GM19193 (cell line): ENCODE results near the gene BOLA2B.

ENCODE experiments used
- POLR2A ChIP-seq: IDR thresholded peaks from 4 replicates; pipeline ENCODE4 v1.6.1; 2011; ENCODE audit not compliant: insufficient read depth, insufficient read length; ENCODE audit errors: extremely low read depth

Gene BOLA2B

DNA sequence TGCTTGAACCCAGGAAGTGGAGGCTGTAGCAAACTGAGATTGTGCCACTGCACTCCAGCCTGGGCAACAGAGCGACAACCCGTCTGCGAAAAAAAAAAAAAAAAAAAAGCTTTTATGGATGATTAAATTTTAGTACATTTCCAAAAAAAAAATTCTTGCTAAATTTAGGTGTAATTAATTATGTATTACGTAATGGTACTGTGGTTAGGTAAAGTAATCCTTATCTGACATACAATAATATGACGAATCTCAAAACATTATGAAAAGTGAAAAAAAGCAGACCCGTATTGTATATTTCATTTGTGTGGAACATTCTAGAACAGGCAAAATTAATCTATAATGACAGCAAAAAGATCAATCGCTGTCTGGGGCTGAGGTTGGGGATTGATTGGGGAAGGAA is 20.4 kb downstream of the BOLA2B start:
- TF ChIP-seq POLR2A: no peak

DNA sequence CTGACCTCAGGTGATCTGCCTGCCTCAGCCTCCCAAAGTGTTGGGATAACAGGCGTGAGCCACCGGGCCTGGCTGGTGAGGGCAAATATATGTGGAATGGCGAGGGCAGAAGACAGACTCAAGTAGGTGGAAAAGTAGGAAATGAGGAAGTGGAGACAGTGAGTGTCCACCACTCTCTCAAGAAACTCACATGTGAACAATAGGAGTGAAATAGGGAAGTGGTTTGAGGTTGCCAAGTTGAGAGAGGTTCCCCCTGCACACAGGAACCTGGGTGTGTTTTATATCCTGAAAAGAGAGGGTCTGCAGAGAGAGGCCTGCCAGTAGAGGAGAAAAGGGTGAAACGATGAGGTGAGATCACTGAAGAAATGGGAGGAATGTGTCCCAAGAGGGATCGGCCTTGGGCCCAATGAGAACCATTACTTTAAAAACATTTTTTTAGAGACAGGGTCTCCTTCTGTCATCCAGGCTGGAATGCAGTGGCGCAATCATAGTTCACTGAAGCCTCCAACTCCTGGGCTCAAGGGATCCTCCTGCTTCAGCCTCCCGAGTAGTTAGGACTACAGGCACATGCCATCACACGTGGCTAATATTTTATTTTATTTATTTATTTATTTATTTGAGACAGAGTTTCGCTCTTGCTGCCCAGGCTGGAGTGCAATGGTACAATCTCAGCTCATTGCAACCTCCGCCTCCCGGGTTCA is 27.1 kb downstream of the BOLA2B start:
- TF ChIP-seq POLR2A: no peak

DNA sequence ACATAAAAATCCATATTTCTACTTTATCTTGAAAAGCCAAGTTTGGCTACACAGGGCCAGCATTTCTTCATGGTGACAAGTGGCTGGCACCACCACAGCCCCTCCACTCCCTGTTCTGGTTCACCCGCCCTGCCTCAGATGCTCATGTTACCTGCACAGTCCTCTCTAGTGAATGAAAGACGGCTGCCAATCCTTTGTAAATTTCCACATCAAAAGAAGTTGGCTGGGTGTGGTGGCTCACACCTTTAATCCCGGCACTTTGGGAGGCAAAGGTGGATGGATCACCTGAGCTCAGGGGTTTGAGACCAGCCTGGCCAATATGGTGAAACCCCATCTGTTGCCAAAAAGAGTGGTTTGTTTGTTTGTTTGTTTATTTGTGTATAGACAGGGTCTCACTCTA is 29.9 kb downstream of the BOLA2B start:
- TF ChIP-seq POLR2A: no peak

DNA sequence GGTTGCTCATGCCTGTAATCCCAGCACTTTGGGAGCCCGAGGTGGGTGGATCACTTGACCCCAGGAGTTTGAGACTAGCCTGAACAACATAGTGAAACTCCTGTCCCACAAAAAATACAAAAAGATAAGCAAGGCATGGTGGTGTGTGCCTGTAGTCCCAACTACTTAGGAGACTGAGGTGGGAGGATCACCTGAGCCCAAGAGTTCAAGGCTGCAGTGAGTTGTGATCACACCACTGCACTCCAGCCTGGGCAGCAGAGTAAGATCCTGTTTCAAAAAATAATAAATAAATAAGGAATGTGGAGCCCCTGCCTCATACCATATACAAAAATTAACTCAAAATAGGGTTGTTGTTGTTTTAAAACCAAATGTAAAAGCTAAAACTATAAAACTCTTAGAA is 36.3 kb downstream of the BOLA2B start:
- no peak for TF ChIP-seq POLR2A

DNA sequence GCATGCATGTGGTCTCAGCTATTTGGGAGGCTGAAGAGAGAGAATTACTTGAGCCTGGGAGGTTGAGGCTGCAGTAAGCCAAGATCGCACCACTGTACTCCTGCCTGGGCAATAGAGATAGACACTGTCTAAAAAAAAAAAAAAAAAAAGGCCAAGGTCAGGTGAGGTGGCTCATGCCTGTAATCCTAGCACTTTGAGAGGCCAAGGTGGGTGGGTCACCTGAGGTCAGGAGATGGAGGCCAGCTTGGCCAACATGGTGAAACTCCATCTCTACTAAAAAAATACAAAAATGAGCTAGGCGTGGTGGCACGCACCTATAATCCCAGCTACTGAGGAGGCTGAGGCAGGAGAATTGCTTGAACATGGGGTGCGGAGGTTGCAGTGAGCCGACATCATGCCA is 38.3 kb downstream of the BOLA2B start:
- TF ChIP-seq POLR2A: no peak

DNA sequence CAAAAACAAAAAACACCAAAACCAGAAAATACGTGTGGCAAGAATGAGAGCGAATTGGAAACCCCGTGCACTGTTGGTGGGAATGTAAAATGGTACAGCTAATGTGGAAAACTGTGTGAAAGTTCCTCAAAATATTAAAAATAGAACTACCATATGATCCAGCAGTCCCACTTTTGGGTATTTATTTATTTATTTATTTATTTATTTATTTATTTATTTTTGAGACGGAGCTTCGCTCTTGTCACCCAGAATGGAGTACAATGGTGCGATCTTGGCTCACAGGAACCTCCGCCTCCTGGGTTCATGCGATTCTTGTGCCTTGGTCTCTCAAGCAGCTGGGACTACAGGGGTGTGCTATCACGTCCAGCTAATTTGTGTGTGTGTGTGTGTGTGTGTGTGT is 40.9 kb downstream of the BOLA2B start:
- TF ChIP-seq POLR2A: no peak

DNA sequence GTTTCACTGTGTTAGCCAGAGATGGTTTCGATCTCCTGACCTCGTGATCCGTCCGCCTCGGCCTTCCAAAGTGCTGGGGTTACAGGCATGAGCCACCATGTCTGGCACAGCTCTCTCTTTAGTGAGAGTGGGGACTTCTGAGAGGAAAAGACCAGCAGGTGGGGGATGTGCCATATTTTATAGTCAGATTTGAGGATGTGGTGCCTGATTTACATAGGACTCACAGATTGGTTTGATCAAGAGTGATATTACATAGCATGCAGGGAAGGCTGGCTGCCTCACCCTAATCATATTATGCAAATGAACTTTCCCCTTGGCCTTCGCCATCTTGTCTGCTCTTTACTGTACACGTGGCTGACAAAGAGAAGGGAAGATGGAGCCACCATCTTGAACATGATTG is 42.4 kb downstream of the BOLA2B start:
- TF ChIP-seq POLR2A: no peak

DNA sequence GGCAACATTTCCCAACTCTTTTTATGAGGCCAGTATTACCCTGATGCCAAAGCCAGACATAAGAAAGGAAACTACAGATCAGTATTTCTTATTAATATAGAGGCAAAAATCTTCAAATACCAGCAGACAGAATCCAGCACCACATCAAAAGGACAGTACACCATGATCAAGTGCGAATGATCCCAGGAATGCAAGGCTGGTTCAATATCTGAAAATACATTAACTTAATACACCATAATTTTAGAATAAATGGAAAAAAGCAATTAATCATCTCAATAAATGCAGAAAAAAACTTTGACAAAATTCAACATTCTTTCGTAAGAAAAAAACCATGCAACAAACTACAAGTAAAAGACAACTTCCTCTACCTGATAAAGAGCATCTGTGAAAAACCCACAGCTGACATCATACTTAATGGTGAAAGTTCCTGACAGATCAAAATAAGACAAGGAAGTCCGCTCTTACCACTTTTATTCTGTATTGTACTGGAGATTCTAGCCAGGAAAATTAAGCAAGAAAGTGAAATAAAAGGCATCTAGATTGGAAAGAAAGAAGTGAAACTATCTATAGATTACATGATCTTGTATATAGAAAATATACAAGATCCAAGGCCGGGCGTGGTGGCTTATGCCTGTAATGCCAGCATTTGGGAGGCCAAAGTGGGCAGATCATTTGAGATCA is 44.1 kb downstream of the BOLA2B start:
- TF ChIP-seq POLR2A: no peak

DNA sequence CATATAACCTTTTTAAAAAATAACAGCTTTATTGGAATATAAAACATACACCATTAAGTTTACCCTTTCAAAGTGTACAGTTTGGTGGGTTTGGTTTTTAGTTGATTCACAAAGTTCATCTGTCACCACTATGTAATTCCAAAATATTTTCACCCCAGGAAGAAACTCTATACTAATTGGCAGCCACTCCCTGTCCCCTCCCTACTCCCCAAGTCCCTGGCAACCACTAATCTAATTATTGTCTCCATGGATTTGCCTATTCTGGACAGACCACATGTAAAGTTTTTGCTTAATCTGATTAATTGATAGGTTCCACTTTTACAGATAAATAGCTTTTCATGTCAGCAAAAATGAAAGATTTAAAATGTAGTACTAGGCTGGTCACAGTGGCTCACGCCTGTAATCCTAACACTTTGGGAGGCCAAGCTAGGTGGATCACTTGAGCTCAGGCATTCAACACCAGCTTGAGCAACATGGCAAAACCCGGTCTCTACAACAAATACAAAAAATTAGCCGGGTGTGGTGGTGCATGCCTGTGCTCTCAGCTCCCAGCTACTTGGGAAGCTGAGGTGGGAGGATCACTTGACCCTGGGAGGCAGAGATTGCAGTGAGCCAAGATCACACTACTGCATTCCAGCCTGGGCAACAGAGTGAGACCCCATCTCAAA is 45.5 kb downstream of the BOLA2B start:
- no peak for TF ChIP-seq POLR2A

DNA sequence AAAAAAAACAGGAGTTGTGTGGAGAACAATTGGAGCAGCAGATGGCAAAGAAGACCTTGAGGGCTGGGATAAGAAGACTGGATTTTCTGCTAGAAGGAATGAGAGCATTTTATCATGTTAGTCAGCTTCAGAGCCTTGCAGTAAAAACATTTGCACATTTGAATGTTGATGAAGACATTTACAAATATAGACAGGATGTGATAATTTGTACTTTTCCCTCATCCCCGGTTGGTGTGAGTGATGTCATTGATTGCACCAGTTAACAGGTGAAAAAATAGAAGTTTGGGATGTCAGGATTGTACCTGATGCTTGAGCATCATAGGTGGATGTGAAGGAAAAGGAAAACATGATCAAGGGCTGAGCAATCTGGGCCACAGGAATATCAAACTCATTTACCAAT is 47.8 kb downstream of the BOLA2B start:
- TF ChIP-seq POLR2A: no peak

DNA sequence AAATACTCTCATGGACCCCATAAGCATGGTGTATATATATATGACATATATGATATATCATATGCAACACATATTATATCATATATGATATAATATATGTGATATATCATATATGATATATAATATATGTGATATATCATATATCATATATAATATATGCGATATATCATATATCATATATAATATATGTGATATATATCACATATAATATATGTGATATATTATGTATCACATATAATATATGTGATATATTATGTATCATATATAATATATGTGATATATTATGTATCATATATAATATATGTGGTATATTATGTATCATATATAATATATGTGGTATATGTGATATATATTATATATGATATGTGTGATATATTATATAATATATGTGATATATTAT is 48.5 kb downstream of the BOLA2B start:
- no peak for TF ChIP-seq POLR2A

DNA sequence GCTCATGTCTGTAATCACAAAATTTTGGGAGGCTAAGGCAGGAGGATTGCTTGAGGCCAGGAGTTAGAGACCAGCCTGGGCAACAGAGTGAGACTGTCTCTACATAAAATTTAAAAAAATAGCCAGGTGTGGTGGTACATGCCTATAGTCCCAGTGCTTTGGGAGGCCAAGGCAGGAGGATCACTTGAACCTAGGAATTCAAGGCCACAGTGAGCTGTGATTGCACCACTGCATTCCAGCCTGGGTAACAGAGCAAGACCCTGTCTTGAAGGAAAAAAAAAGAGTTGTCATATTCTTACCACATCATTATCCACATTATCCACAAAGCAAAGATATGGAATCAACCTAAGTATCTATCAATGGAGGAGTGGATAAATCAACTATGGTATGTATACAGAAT is 49.4 kb downstream of the BOLA2B start:
- TF ChIP-seq POLR2A: no peak

DNA sequence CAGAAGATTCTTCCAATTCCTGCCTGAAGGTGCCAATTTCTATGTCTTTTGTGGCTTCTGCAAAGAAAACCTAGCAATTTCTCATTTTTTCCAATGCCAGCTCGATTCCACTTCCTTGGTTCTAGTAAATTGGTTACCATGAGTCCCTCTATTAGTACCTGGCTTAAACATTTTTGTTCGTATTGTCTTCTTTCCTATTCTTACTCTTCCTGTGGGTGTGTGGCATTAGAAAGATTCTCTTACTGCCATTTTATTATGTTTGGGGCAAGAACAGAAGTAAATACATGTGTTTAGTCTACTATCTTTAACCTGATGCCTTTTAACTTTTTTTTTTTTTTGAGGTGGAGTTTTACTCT is 50.1 kb downstream of the BOLA2B start:
- TF ChIP-seq POLR2A: no peak
